GM21447 (cell line): ENCODE measurements around the gene TRIM33.

ENCODE experiments used
- ATAC-seq: cut with Tn5 transposase; IDR thresholded peaks from one replicate; pipeline ENCODE4 v1.9.1; 2021; ENCODE audit not compliant: unreplicated experiment

The TRIM33 gene

GRCh38 chr1:114511032-114511785 lies at the start of gene TRIM33:
Gene TRIM33, minus strand, starts transcription at chr1:114511203. Its CDS starts 127 bp downstream, at chr1:114511076.
- ATAC-seq: peak; percentile 71

- no peak for ATAC-seq
These were observed 48.4 kb upstream of the TRIM33 start for GRCh38 chr1:114559356-114559755.

GRCh38 chr1:114558544-114558943 lies 47.5 kb upstream of the TRIM33 start:
- ATAC-seq: no peak

GRCh38 chr1:114554577-114554976 lies 43.6 kb upstream of the TRIM33 start:
- ATAC-seq: no peak

GRCh38 chr1:114552106-114552639 lies 41.2 kb upstream of the TRIM33 start:
- no peak for ATAC-seq

- ATAC-seq: no peak
These were observed 40.4 kb upstream of the TRIM33 start for GRCh38 chr1:114551400-114551799.

- no peak for ATAC-seq
These were observed 39.3 kb upstream of the TRIM33 start for GRCh38 chr1:114550336-114550735.

- no peak for ATAC-seq
These were observed 38.1 kb upstream of the TRIM33 start for GRCh38 chr1:114549137-114549536.

GRCh38 chr1:114547076-114547475 lies 36.1 kb upstream of the TRIM33 start:
- no peak for ATAC-seq

- ATAC-seq: no peak
These were observed 34.8 kb upstream of the TRIM33 start for GRCh38 chr1:114545796-114546195.

- no peak for ATAC-seq
These were observed 34.3 kb upstream of the TRIM33 start for GRCh38 chr1:114545315-114545714.

- ATAC-seq: no peak
These were observed 29.8 kb upstream of the TRIM33 start for GRCh38 chr1:114540821-114541220.

- ATAC-seq: no peak
These were observed 29.3 kb upstream of the TRIM33 start for GRCh38 chr1:114540272-114540671.

- no peak for ATAC-seq
These were observed 25.0 kb upstream of the TRIM33 start for GRCh38 chr1:114536043-114536442.

- no peak for ATAC-seq
These were observed 24.4 kb upstream of the TRIM33 start for GRCh38 chr1:114535401-114535800.

- ATAC-seq: no peak
These were observed 20.1 kb upstream of the TRIM33 start for GRCh38 chr1:114531094-114531493.

- no peak for ATAC-seq
These were observed 19.2 kb upstream of the TRIM33 start for GRCh38 chr1:114530224-114530623.

GRCh38 chr1:114524944-114525343 lies 13.9 kb upstream of the TRIM33 start:
- ATAC-seq: no peak

- ATAC-seq: no peak
These were observed 11.2 kb upstream of the TRIM33 start for GRCh38 chr1:114522264-114522575.

GRCh38 chr1:114521396-114522263 lies 10.6 kb upstream of the TRIM33 start:
- ATAC-seq: no peak

- ATAC-seq: no peak
These were observed 6.3 kb upstream of the TRIM33 start for GRCh38 chr1:114517348-114517747.
